HepG2 (cell line): ENCODE data around the gene MFSD8. TPM values are rescaled to one million over a fixed set of nuclear protein-coding genes. Genes with fewer than 3 reads are reported as not detected.

Experiments
- HOXA7 ChIP-seq: sonication (generic); formaldehyde crosslinking; IDR thresholded peaks from 2 replicates; pipeline ENCODE4 v1.8.1; 2022; ENCODE audit warnings: mild to moderate bottlenecking, missing genetic modification reagents, moderate library complexity
- KDM6A ChIP-seq: IDR thresholded peaks from 2 replicates; pipeline ENCODE4 v1.6.1; 2016; ENCODE audit warnings: low read depth
- NFE2L1 ChIP-seq: sonication (generic); formaldehyde crosslinking; IDR thresholded peaks from 2 replicates; pipeline ENCODE4 v1.4.0; 2020; ENCODE audit warnings: missing genetic modification reagents, mild to moderate bottlenecking, borderline replicate concordance
- NFRKB ChIP-seq: fragments of 450-650 bp; IDR thresholded peaks from 2 replicates; pipeline ENCODE4 v1.6.1; 2017
- PAF1 ChIP-seq: IDR thresholded peaks from 2 replicates; pipeline ENCODE4 v1.6.1; 2016; ENCODE audit warnings: missing genetic modification reagents, missing compliant biosample characterization
- POLR2G ChIP-seq: fragments of 200-400 bp; formaldehyde crosslinking; IDR thresholded peaks from 2 replicates; pipeline ENCODE4 v1.6.1; 2018; ENCODE audit warnings: mild to moderate bottlenecking, low read depth, low read length, moderate library complexity
- SATB2 ChIP-seq: sonication (generic); formaldehyde crosslinking; IDR thresholded peaks from 2 replicates; pipeline ENCODE4 v1.5.0; 2020; ENCODE audit warnings: missing genetic modification reagents
- SIX1 ChIP-seq: sonication (generic); formaldehyde crosslinking; IDR thresholded peaks from 2 replicates; pipeline ENCODE4 v1.4.0; 2020; ENCODE audit warnings: missing genetic modification reagents, borderline replicate concordance
- SRSF1 ChIP-seq: fragments of 200-400 bp; formaldehyde crosslinking; optimal IDR thresholded peaks from 2 replicates; pipeline ENCODE3; 2017; ENCODE audit warnings: mild to moderate bottlenecking, low read depth, low read length, moderate library complexity
- ZBTB3 ChIP-seq: sonication (generic); formaldehyde crosslinking; IDR thresholded peaks from 2 replicates; pipeline ENCODE4 v1.4.0; 2020; ENCODE audit warnings: low read depth, mild to moderate bottlenecking, moderate library complexity, missing genetic modification reagents, borderline replicate concordance
- ZNF263 ChIP-seq: sonication (generic); formaldehyde crosslinking; IDR thresholded peaks from 2 replicates; pipeline ENCODE4 v1.4.0; 2020; ENCODE audit warnings: missing genetic modification reagents
- ZNF337 ChIP-seq: sonication (generic); formaldehyde crosslinking; IDR thresholded peaks from 2 replicates; pipeline ENCODE4 v1.5.1; 2020; ENCODE audit warnings: missing genetic modification reagents, low read depth, mild to moderate bottlenecking, borderline replicate concordance
- ZNF724P ChIP-seq: sonication (generic); formaldehyde crosslinking; IDR thresholded peaks from 2 replicates; pipeline ENCODE4 v1.8.0; 2022; ENCODE audit warnings: missing genetic modification reagents, borderline replicate concordance
- ZSCAN9 ChIP-seq: IDR thresholded peaks from 2 replicates; pipeline ENCODE4 v1.6.1; 2016; ENCODE audit warnings: borderline replicate concordance
- polyA plus RNA-seq, 8 experiments: library from polyadenylated mRNA; depleted of rRNA in 3 of 8; stranded (reverse) in 7 of 8; unstranded in 1 of 8; fragments of >200 nt; fragmentation: Illumina TruSeq in 4 of 8; extraction: Trizol in 4 of 8; gene quantifications; 2 replicates each; pipeline versions ENCODE4 v1.2.1 to v1.2.3, GENCODE V29; 2011 to 2016; ENCODE audit warnings: low read depth in 4 of 8, missing spikeins in 1 of 8, mixed read lengths in 1 of 8; ENCODE audit not compliant: insufficient read depth in 1 of 8
- total RNA-seq, 5 experiments: library from RNA; depleted of rRNA; stranded (reverse); fragments of >200 nt; fragmentation: Illumina TruSeq; extraction: Trizol; gene quantifications; 2 replicates each; pipeline ENCODE4 v1.2.3, GENCODE V29; 2016; ENCODE audit warnings: low read depth in 1 of 5
- TF ChIP-seq, protein P1 (sequence below): sonication (generic); formaldehyde crosslinking; IDR thresholded peaks from 2 replicates; pipeline ENCODE4 v1.4.0; 2020; ENCODE audit warnings: mild to moderate bottlenecking, missing genetic modification reagents
- TF ChIP-seq, protein P2 (sequence below): sonication (generic); formaldehyde crosslinking; IDR thresholded peaks from 2 replicates; pipeline ENCODE4 v1.8.0; 2022; ENCODE audit warnings: mild to moderate bottlenecking, missing genetic modification reagents, borderline replicate concordance
- TF ChIP-seq, protein P3 (sequence below): sonication (generic); formaldehyde crosslinking; IDR thresholded peaks from 2 replicates; pipeline ENCODE4 v1.9.0; 2021; ENCODE audit warnings: missing genetic modification reagents, borderline replicate concordance
- TF ChIP-seq, protein P4 (sequence below): sonication (generic); formaldehyde crosslinking; IDR thresholded peaks from 2 replicates; pipeline ENCODE4 v1.5.0; 2020; ENCODE audit warnings: missing genetic modification reagents
- TF ChIP-seq, protein P5 (sequence below): sonication (generic); formaldehyde crosslinking; IDR thresholded peaks from 2 replicates; pipeline ENCODE4 v1.4.0; 2020; ENCODE audit warnings: missing genetic modification reagents

The MFSD8 gene
- total and polyA plus RNA-seq, 2 of the 13 experiments (the other 11 are each of a cell fraction or from before 2014, with no cell fraction given) = 24.8 to 25.5 TPM

DNA sequence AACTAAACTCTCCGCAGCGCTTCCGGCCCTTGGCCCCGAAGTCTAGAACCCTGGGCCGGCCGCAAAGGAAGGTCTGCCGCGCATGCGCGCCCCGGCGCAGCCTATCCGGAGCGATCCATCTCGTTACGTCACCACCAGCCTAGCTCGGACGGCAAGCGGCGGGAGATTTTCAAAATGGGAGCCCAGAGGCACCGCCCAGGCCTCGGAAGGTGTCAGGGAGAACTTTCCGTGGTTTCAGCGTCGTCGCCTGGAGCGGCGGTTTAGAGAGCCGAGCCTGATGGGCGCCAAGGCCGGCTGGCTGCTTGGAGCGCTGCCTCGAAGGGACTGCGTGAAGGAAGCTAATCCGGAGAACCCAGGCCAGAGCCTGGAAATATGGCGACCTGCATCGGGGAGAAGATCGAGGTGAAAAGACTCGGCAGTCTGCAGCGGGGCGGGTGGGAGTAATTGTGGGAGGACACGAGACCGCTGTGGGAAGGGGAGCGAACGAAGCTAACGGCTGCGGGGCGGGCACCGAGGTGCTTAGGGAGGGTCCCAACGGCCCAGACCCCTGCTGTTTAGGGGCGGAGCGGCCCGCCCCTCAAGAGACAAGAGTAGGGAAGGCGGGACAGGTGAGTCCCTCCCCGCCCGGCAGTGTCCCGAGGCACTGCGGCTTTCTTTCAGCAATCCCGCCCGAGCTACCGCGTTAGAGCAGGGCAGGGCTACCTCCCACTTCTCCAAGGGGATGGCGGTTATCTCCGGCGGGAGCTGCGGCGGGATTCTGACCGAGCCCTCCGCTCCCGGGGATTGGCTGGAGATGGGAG lies 84.0 kb downstream of the MFSD8 start, which contains the start of gene PLK4 (continued):
- TF ChIP-seq, protein P1, sequence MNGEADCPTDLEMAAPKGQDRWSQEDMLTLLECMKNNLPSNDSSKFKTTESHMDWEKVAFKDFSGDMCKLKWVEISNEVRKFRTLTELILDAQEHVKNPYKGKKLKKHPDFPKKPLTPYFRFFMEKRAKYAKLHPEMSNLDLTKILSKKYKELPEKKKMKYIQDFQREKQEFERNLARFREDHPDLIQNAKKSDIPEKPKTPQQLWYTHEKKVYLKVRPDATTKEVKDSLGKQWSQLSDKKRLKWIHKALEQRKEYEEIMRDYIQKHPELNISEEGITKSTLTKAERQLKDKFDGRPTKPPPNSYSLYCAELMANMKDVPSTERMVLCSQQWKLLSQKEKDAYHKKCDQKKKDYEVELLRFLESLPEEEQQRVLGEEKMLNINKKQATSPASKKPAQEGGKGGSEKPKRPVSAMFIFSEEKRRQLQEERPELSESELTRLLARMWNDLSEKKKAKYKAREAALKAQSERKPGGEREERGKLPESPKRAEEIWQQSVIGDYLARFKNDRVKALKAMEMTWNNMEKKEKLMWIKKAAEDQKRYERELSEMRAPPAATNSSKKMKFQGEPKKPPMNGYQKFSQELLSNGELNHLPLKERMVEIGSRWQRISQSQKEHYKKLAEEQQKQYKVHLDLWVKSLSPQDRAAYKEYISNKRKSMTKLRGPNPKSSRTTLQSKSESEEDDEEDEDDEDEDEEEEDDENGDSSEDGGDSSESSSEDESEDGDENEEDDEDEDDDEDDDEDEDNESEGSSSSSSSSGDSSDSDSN = peak; percentile 74
- TF ChIP-seq SRSF1 = peak; percentile 61
- peak; percentile 52; the same call in 1 of the 2 replicates for TF ChIP-seq ZSCAN9 (CRISPR knock-in tag)
- TF ChIP-seq SATB2 (CRISPR knock-in tag) = no peak
- TF ChIP-seq, protein P2, sequence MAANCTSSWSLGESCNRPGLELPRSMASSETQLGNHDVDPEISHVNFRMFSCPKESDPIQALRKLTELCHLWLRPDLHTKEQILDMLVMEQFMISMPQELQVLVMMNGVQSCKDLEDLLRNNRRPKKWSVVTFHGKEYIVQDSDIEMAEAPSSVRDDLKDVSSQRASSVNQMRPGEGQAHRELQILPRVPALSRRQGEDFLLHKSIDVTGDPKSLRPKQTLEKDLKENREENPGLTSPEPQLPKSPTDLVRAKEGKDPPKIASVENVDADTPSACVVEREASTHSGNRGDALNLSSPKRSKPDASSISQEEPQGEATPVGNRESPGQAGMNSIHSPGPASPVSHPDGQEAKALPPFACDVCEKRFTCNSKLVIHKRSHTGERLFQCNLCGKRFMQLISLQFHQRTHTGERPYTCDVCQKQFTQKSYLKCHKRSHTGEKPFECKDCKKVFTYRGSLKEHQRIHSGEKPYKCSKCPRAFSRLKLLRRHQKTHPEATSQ = 0 out of 2 replicates have a peak, but pooled peaks have one; percentile 61
- TF ChIP-seq ZBTB3 = no peak
- 0 out of 2 replicates have a peak, but pooled peaks have one; percentile 61 for TF ChIP-seq NFRKB
- TF ChIP-seq PAF1 (CRISPR knock-in tag) = no peak
- no peak for TF ChIP-seq NFE2L1 (CRISPR knock-in tag)
- no peak for TF ChIP-seq HOXA7
- no peak for TF ChIP-seq ZNF337 (CRISPR knock-in tag)
- TF ChIP-seq, protein P3, sequence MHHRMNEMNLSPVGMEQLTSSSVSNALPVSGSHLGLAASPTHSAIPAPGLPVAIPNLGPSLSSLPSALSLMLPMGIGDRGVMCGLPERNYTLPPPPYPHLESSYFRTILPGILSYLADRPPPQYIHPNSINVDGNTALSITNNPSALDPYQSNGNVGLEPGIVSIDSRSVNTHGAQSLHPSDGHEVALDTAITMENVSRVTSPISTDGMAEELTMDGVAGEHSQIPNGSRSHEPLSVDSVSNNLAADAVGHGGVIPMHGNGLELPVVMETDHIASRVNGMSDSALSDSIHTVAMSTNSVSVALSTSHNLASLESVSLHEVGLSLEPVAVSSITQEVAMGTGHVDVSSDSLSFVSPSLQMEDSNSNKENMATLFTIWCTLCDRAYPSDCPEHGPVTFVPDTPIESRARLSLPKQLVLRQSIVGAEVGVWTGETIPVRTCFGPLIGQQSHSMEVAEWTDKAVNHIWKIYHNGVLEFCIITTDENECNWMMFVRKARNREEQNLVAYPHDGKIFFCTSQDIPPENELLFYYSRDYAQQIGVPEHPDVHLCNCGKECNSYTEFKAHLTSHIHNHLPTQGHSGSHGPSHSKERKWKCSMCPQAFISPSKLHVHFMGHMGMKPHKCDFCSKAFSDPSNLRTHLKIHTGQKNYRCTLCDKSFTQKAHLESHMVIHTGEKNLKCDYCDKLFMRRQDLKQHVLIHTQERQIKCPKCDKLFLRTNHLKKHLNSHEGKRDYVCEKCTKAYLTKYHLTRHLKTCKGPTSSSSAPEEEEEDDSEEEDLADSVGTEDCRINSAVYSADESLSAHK (CRISPR knock-in tag) = no peak
- TF ChIP-seq SIX1 = 0 out of 2 replicates have a peak, but pooled peaks have one; percentile 31
- TF ChIP-seq, protein P4, sequence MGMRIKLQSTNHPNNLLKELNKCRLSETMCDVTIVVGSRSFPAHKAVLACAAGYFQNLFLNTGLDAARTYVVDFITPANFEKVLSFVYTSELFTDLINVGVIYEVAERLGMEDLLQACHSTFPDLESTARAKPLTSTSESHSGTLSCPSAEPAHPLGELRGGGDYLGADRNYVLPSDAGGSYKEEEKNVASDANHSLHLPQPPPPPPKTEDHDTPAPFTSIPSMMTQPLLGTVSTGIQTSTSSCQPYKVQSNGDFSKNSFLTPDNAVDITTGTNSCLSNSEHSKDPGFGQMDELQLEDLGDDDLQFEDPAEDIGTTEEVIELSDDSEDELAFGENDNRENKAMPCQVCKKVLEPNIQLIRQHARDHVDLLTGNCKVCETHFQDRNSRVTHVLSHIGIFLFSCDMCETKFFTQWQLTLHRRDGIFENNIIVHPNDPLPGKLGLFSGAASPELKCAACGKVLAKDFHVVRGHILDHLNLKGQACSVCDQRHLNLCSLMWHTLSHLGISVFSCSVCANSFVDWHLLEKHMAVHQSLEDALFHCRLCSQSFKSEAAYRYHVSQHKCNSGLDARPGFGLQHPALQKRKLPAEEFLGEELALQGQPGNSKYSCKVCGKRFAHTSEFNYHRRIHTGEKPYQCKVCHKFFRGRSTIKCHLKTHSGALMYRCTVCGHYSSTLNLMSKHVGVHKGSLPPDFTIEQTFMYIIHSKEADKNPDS = no peak
- TF ChIP-seq POLR2G = peak; percentile 73
- TF ChIP-seq, protein P5, sequence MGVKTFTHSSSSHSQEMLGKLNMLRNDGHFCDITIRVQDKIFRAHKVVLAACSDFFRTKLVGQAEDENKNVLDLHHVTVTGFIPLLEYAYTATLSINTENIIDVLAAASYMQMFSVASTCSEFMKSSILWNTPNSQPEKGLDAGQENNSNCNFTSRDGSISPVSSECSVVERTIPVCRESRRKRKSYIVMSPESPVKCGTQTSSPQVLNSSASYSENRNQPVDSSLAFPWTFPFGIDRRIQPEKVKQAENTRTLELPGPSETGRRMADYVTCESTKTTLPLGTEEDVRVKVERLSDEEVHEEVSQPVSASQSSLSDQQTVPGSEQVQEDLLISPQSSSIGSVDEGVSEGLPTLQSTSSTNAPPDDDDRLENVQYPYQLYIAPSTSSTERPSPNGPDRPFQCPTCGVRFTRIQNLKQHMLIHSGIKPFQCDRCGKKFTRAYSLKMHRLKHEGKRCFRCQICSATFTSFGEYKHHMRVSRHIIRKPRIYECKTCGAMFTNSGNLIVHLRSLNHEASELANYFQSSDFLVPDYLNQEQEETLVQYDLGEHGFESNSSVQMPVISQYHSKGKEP (CRISPR knock-in tag) = no peak
- TF ChIP-seq ZNF724P (CRISPR knock-in tag) = peak; percentile 67; the same call in 1 of the 2 replicates
- peak; percentile 58; the same call in 1 of the 2 replicates for TF ChIP-seq ZNF263 (CRISPR knock-in tag)
- TF ChIP-seq KDM6A = no peak
